ENCODE measurements around the gene ADSL. TPM values are rescaled to one million over a fixed set of nuclear protein-coding genes. Genes with fewer than 3 reads are reported as not detected.
A peak's percentile ranks its signal among the peaks of the same experiment; 100 is the strongest.

ADSL gene
- total RNA-seq, 1 donor from 2014 or later: 135 TPM

GRCh38 chr22:40410731-40411505 is 64.6 kb downstream of the ADSL start:
- H3K4me1 Mint-ChIP-seq: no peaks in the 10 kb centered on the region
- H3K4me1 ChIP-seq: no peaks in the 10 kb centered on the region
- no peak overlapping the region for H3K4me3 Mint-ChIP-seq
- no peak overlapping the region for H3K9ac ChIP-seq
- H3F3A ChIP-seq (ENCODE audit: low read depth): peaks cover 5% of the 10 kb centered on the region
- H3K27me3 Mint-ChIP-seq (ENCODE audit: insufficient read depth, low read depth): peaks cover 3% of the 10 kb centered on the region
- no peak for DNase-seq (ENCODE audit: low spot score)
- peaks cover 14% of the 10 kb centered on the region for H3K36me3 Mint-ChIP-seq
- no peaks in the 10 kb centered on the region for H4K20me1 ChIP-seq (ENCODE audit: low read depth)
- H3K4me3 ChIP-seq: no peak overlapping the region
- no peak overlapping the region for H3K27ac Mint-ChIP-seq
- no peaks in the 10 kb centered on the region for H3K9me3 ChIP-seq (ENCODE audit: low read depth)
- H2AFZ ChIP-seq (replicated peaks): no peak overlapping the region
- H3K9me3 Mint-ChIP-seq: no peaks in the 10 kb centered on the region
- TF ChIP-seq CTCF (IDR thresholded peaks at IDR 0.05): no peak
- no peak for TF ChIP-seq EZH2 (IDR thresholded peaks at IDR 0.05)
- TF ChIP-seq EZH2phosphoT487 (IDR thresholded peaks at IDR 0.05): no peak
- H3K27ac ChIP-seq: no peak overlapping the region
- no peaks in the 10 kb centered on the region for H3K79me2 ChIP-seq (ENCODE audit: low read depth)
- no peaks in the 10 kb centered on the region for H3K27me3 ChIP-seq
- H3K4me2 ChIP-seq: no peak overlapping the region
- H3K36me3 ChIP-seq: no peaks in the 10 kb centered on the region

- H3K27ac ChIP-seq: no peak overlapping the region
- no peaks in the 10 kb centered on the region for H3K4me1 ChIP-seq
- Mint-ChIP-seq H3K9me3 (no peaks in the 10 kb centered on the region), H3K36me3 (peaks cover 17% of the 10 kb centered on the region), H3K4me1 (no peaks in the 10 kb centered on the region), H3K4me3 (no peak overlapping the region), H3K27ac (peak overlapping the region; percentile 29), H3K27me3 (ENCODE audit: insufficient read depth, low read depth) (peaks cover 3% of the 10 kb centered on the region)
- no peak for DNase-seq (ENCODE audit: low spot score)
- no peak for TF ChIP-seq EZH2 (IDR thresholded peaks at IDR 0.05)
- TF ChIP-seq CTCF (IDR thresholded peaks at IDR 0.05): no peak
- TF ChIP-seq EZH2phosphoT487 (IDR thresholded peaks at IDR 0.05): no peak
- H3K9me3 ChIP-seq (ENCODE audit: low read depth): no peaks in the 10 kb centered on the region
- H3K4me2 ChIP-seq: no peak overlapping the region
- H2AFZ ChIP-seq (replicated peaks): no peak overlapping the region
- H4K20me1 ChIP-seq (ENCODE audit: low read depth): no peaks in the 10 kb centered on the region
- H3K36me3 ChIP-seq: no peaks in the 10 kb centered on the region
- H3K79me2 ChIP-seq (ENCODE audit: low read depth): no peaks in the 10 kb centered on the region
- H3K9ac ChIP-seq: no peak overlapping the region
- peaks cover 5% of the 10 kb centered on the region for H3F3A ChIP-seq (ENCODE audit: low read depth)
- no peaks in the 10 kb centered on the region for H3K27me3 ChIP-seq
- no peak overlapping the region for H3K4me3 ChIP-seq
These were observed 65.2 kb downstream of the ADSL start for GRCh38 chr22:40411506-40411861.

GRCh38 chr22:40412441-40412840 is 66.1 kb downstream of the ADSL start:
- Histone ChIP-seq H4K20me1 (ENCODE audit: low read depth) (no peaks in the 10 kb centered on the region), H3K27me3 (no peaks in the 10 kb centered on the region), H3K36me3 (no peaks in the 10 kb centered on the region), H3K27ac (no peak overlapping the region), H3K79me2 (ENCODE audit: low read depth) (no peaks in the 10 kb centered on the region), H3K9ac (no peak overlapping the region), H2AFZ (replicated peaks) (no peak overlapping the region), H3F3A (ENCODE audit: low read depth) (peaks cover 5% of the 10 kb centered on the region), H3K4me2 (no peak overlapping the region), H3K9me3 (ENCODE audit: low read depth) (no peaks in the 10 kb centered on the region), H3K4me1 (no peaks in the 10 kb centered on the region), H3K4me3 (no peak overlapping the region)
- H3K4me3 Mint-ChIP-seq: no peak overlapping the region
- no peaks in the 10 kb centered on the region for H3K9me3 Mint-ChIP-seq
- H3K36me3 Mint-ChIP-seq: peaks cover 17% of the 10 kb centered on the region
- TF ChIP-seq EZH2phosphoT487 (IDR thresholded peaks at IDR 0.05): no peak
- TF ChIP-seq EZH2 (IDR thresholded peaks at IDR 0.05): no peak
- TF ChIP-seq CTCF (IDR thresholded peaks at IDR 0.05): no peak
- no peaks in the 10 kb centered on the region for H3K4me1 Mint-ChIP-seq
- peaks cover 3% of the 10 kb centered on the region for H3K27me3 Mint-ChIP-seq (ENCODE audit: insufficient read depth, low read depth)
- no peak overlapping the region for H3K27ac Mint-ChIP-seq
- DNase-seq (ENCODE audit: low spot score): no peak
